ENCODE data around the gene COL1A1. TPM values are rescaled to one million over a fixed set of nuclear protein-coding genes. Genes with fewer than 3 reads are reported as not detected.

COL1A1 gene
- total RNA-seq, 1 donor from 2014 or later, result 171 TPM

GRCh38 chr17:50172936-50173334 is 28.5 kb downstream of the COL1A1 start:
- intact Hi-C loops (cut with DNase I), result no loop called here
- no peak for TF ChIP-seq CTCF (IDR thresholded peaks at IDR 0.05)
- no peak for TF ChIP-seq POLR2A (IDR thresholded peaks at IDR 0.05)
- no peak for TF ChIP-seq POLR2AphosphoS5 (IDR thresholded peaks at IDR 0.05; ENCODE audit: insufficient read depth in 1 of 2, low read depth in 1 of 2)
- DNase-seq (ENCODE audit: extremely low spot score in 2 of 2), result no peak
- Histone ChIP-seq H3K4me1 (peaks cover 42% of the 10 kb centered on the region), H3K4me3 (no peak overlapping the region), H3K36me3 (no peaks in the 10 kb centered on the region), H3K27me3 (no peaks in the 10 kb centered on the region), H3K27ac (peak overlapping the region; percentile 97), H3K9me3 (no peaks in the 10 kb centered on the region)

- TF ChIP-seq CTCF (IDR thresholded peaks at IDR 0.05) (no peak), POLR2A (IDR thresholded peaks at IDR 0.05) (no peak), POLR2AphosphoS5 (IDR thresholded peaks at IDR 0.05; ENCODE audit: insufficient read depth in 1 of 2, low read depth in 1 of 2) (no peak)
- no peak for DNase-seq (ENCODE audit: extremely low spot score in 2 of 2)
- peaks cover 34% of the 10 kb centered on the region for H3K4me1 ChIP-seq
- H3K36me3 ChIP-seq, result no peaks in the 10 kb centered on the region
- intact Hi-C loops (cut with DNase I), result no loop called here
- no peak overlapping the region for H3K4me3 ChIP-seq
- H3K27ac ChIP-seq, result peak overlapping the region; percentile 97
- H3K27me3 ChIP-seq, result no peaks in the 10 kb centered on the region
- no peaks in the 10 kb centered on the region for H3K9me3 ChIP-seq
These were observed 29.3 kb downstream of the COL1A1 start for GRCh38 chr17:50172130-50172529.

- no peak overlapping the region for H3K4me3 ChIP-seq
- DNase-seq (ENCODE audit: extremely low spot score in 2 of 2), result no peak
- peaks cover 28% of the 10 kb centered on the region for H3K4me1 ChIP-seq
- peak overlapping the region; percentile 97 for H3K27ac ChIP-seq
- no peaks in the 10 kb centered on the region for H3K36me3 ChIP-seq
- TF ChIP-seq POLR2A (IDR thresholded peaks at IDR 0.05) (no peak), POLR2AphosphoS5 (IDR thresholded peaks at IDR 0.05; ENCODE audit: insufficient read depth in 1 of 2, low read depth in 1 of 2) (no peak), CTCF (IDR thresholded peaks at IDR 0.05) (no peak)
- H3K9me3 ChIP-seq, result no peaks in the 10 kb centered on the region
- intact Hi-C loops (cut with DNase I), result no loop called here
- H3K27me3 ChIP-seq, result no peaks in the 10 kb centered on the region
These were observed 29.9 kb downstream of the COL1A1 start for GRCh38 chr17:50171371-50172071.

GRCh38 chr17:50170662-50171370 is 30.6 kb downstream of the COL1A1 start:
- H3K9me3 ChIP-seq, result no peaks in the 10 kb centered on the region
- no peak overlapping the region for H3K4me3 ChIP-seq
- no peak for DNase-seq (ENCODE audit: extremely low spot score in 2 of 2)
- H3K36me3 ChIP-seq, result no peaks in the 10 kb centered on the region
- H3K27ac ChIP-seq, result peak overlapping the region; percentile 97
- H3K4me1 ChIP-seq, result peaks cover 22% of the 10 kb centered on the region
- intact Hi-C loops (cut with DNase I), result no loop called here
- no peaks in the 10 kb centered on the region for H3K27me3 ChIP-seq
- TF ChIP-seq POLR2AphosphoS5 (IDR thresholded peaks at IDR 0.05; ENCODE audit: insufficient read depth in 1 of 2, low read depth in 1 of 2), result no peak
- no peak for TF ChIP-seq CTCF (IDR thresholded peaks at IDR 0.05)
- TF ChIP-seq POLR2A (IDR thresholded peaks at IDR 0.05), result no peak
